Limb (tissue), 2 donors: ENCODE data around the gene LMAN2.
"Not testable (repeated sequence)": the region's sequence is repeated elsewhere in the genome, so short reads cannot be mapped to it uniquely, and the experiment has no call there.

Source experiments
- DNase-seq, 2 donors: peaks; one replicate each; pipeline ENCODE4 v3.0.0-alpha.2; 2016; ENCODE audit errors: extremely low spot score in 2 of 2

The LMAN2 gene

GRCh38 chr5:177349762-177350161 is 1.7 kb downstream of the LMAN2 start:
- DNase-seq = no peak

GRCh38 chr5:177349362-177349647 is 2.2 kb downstream of the LMAN2 start:
- no peak for DNase-seq

- DNase-seq = no peak
These were observed 3.8 kb downstream of the LMAN2 start for GRCh38 chr5:177347699-177348098.

- DNase-seq = no peak
These were observed 4.6 kb downstream of the LMAN2 start for GRCh38 chr5:177346820-177347219.

- DNase-seq = no peak
These were observed 6.6 kb downstream of the LMAN2 start for GRCh38 chr5:177344891-177345290.

GRCh38 chr5:177343777-177344176 is 7.7 kb downstream of the LMAN2 start:
- no peak for DNase-seq

GRCh38 chr5:177343000-177343399 is 8.5 kb downstream of the LMAN2 start:
- DNase-seq = not testable (repeated sequence)

GRCh38 chr5:177339107-177339638 is 12.3 kb downstream of the LMAN2 start:
- no peak for DNase-seq

- no peak for DNase-seq
These were observed 13.0 kb downstream of the LMAN2 start for GRCh38 chr5:177338251-177339106.

- DNase-seq = no peak
These were observed 14.6 kb downstream of the LMAN2 start for GRCh38 chr5:177336603-177337494.

- DNase-seq = no peak
These were observed 15.4 kb downstream of the LMAN2 start for GRCh38 chr5:177336112-177336511.

- DNase-seq = no peak
These were observed 15.8 kb downstream of the LMAN2 start for GRCh38 chr5:177335701-177336065.

- DNase-seq = no peak
These were observed 16.4 kb downstream of the LMAN2 start for GRCh38 chr5:177334781-177335700.

GRCh38 chr5:177334155-177334551 is 17.3 kb downstream of the LMAN2 start:
- DNase-seq = no peak

- DNase-seq = no peak
These were observed 17.9 kb downstream of the LMAN2 start for GRCh38 chr5:177333420-177334154.

- no peak for DNase-seq
These were observed 18.6 kb downstream of the LMAN2 start for GRCh38 chr5:177332896-177333260.

GRCh38 chr5:177332031-177332895 is 19.2 kb downstream of the LMAN2 start:
- no peak for DNase-seq

- DNase-seq = no peak
These were observed 20.3 kb downstream of the LMAN2 start for GRCh38 chr5:177330991-177331842.

GRCh38 chr5:177329883-177330282 is 21.6 kb downstream of the LMAN2 start:
- no peak for DNase-seq
